ENCODE results near the gene USP48.
"Not testable (repeated sequence)": the region's sequence is repeated elsewhere in the genome, so short reads cannot be mapped to it uniquely, and the experiment has no call there.

USP48 gene

DNA sequence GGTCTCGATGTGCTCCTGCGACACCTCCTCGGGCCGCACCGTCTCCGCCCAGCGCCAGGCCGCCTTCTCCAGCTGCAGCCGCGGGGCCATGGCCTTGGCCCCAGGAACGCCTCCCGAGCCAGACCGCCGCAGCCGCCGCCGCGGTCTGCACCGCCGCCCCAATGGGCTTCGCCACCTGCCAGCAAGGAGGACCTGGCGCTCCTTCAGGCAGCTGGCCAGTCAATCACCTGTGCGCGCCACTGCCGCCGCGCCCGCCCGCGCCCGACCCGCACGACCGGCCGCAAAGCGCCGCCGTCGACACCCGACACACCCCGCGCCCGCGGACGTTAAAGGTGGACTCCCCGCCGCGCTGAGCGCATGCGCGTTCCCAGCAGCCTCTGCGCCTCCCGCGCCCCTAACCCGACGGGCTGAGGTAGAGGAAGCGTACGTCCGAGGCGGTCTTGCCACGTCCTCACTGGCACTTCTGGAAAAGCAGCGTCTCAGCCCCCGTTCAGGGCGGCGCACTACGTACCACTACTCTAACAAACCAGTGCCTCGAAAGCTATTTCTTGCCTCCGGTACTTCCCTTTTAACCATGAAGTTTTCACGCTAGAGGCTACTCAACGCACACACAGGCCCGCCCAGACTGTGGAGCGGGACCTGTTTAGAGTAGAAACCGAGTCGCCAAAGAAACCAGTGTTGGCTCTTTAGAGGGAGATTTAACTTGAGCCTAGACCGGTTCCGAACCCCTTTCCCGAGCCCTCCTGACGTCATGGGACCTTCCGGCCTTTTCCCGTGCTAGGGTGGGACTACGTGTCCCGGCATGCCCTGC, at the start of gene USP48:
Gene USP48 (minus strand): TSS at position 282 of the 811 bp plus-strand sequence. CDS start 192 bp downstream, at position 90.
- Histone ChIP-seq H3K9ac (ENCODE audit: low read length) (peak within 1 kb of the TSS; percentile 99), H3K9me3 (ENCODE audit: control insufficient read depth, low read length) (no peaks in the 10 kb centered on the region), H3K27me3 (replicated peaks; ENCODE audit: control insufficient read depth, insufficient read depth, low read length) (no peaks in the 10 kb centered on the region), H3K36me3 (ENCODE audit: control insufficient read depth, insufficient read depth, low read length, severe bottlenecking) (no peaks in the 10 kb centered on the region), H3K4me1 (ENCODE audit: control insufficient read depth, insufficient read depth, low read length) (peaks cover 6% of the 10 kb centered on the region), H3K4me3 (ENCODE audit: low read length) (peak within 1 kb of the TSS; percentile 97)
- peak; percentile 98 for DNase-seq (ENCODE audit: low read depth)

GRCh38 chr1:21831454-21831970, 48.6 kb upstream of the USP48 start:
- Histone ChIP-seq H3K4me1 (ENCODE audit: control insufficient read depth, insufficient read depth, low read length) (no peaks in the 10 kb centered on the region), H3K9me3 (ENCODE audit: control insufficient read depth, low read length) (no peaks in the 10 kb centered on the region), H3K36me3 (ENCODE audit: control insufficient read depth, insufficient read depth, low read length, severe bottlenecking) (peaks cover 98% of the 10 kb centered on the region), H3K9ac (ENCODE audit: low read length) (no peak overlapping the region), H3K27me3 (replicated peaks; ENCODE audit: control insufficient read depth, insufficient read depth, low read length) (no peaks in the 10 kb centered on the region), H3K4me3 (ENCODE audit: low read length) (no peak overlapping the region)
- DNase-seq (ENCODE audit: low read depth), result no peak

DNA sequence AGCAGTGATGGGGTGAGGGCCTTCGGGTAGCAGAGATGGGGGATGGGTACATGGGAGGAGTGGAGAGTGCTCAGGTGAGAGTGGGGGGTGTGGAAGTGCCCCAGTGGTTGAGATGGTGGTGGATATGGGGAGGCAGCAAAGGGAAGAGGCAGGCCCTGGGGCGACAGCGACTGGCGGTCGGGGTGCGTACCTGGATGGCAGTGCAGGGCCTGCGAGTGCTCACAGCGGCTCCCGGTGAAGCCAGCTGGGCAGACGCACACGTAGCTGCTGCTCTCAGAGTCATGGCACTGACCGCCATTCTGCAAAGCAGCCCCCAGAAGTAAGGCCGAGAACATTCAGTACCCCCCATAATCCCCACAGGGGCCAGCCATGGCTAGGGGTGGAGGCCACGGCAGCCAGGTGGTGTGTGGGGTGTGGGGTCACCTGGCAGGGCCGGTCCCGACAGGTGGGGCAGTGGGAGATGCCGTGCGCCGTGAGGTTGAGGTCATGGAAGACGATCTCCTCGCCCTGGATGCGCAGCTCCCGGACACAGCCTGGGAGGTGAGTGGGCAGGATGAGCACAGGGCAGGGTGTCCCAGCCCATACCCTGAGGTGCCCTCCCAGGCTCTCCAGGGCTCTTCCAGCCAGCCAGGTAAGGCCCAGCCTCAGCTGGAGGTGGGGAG, 48.0 kb upstream of the USP48 start:
- no peak overlapping the region for H3K4me3 ChIP-seq (ENCODE audit: low read length)
- H3K36me3 ChIP-seq (ENCODE audit: control insufficient read depth, insufficient read depth, low read length, severe bottlenecking), result peaks cover 98% of the 10 kb centered on the region
- H3K27me3 ChIP-seq (replicated peaks; ENCODE audit: control insufficient read depth, insufficient read depth, low read length), result no peaks in the 10 kb centered on the region
- H3K4me1 ChIP-seq (ENCODE audit: control insufficient read depth, insufficient read depth, low read length), result no peaks in the 10 kb centered on the region
- no peaks in the 10 kb centered on the region for H3K9me3 ChIP-seq (ENCODE audit: control insufficient read depth, low read length)
- DNase-seq (ENCODE audit: low read depth), result no peak
- no peak overlapping the region for H3K9ac ChIP-seq (ENCODE audit: low read length)

- H3K36me3 ChIP-seq (ENCODE audit: control insufficient read depth, insufficient read depth, low read length, severe bottlenecking), result peaks cover 96% of the 10 kb centered on the region
- no peaks in the 10 kb centered on the region for H3K9me3 ChIP-seq (ENCODE audit: control insufficient read depth, low read length)
- DNase-seq (ENCODE audit: low read depth), result no peak
- H3K4me1 ChIP-seq (ENCODE audit: control insufficient read depth, insufficient read depth, low read length), result no peaks in the 10 kb centered on the region
- no peak overlapping the region for H3K9ac ChIP-seq (ENCODE audit: low read length)
- no peak overlapping the region for H3K4me3 ChIP-seq (ENCODE audit: low read length)
- H3K27me3 ChIP-seq (replicated peaks; ENCODE audit: control insufficient read depth, insufficient read depth, low read length), result no peaks in the 10 kb centered on the region
These were observed 46.3 kb upstream of the USP48 start for GRCh38 chr1:21829294-21829693.

DNA sequence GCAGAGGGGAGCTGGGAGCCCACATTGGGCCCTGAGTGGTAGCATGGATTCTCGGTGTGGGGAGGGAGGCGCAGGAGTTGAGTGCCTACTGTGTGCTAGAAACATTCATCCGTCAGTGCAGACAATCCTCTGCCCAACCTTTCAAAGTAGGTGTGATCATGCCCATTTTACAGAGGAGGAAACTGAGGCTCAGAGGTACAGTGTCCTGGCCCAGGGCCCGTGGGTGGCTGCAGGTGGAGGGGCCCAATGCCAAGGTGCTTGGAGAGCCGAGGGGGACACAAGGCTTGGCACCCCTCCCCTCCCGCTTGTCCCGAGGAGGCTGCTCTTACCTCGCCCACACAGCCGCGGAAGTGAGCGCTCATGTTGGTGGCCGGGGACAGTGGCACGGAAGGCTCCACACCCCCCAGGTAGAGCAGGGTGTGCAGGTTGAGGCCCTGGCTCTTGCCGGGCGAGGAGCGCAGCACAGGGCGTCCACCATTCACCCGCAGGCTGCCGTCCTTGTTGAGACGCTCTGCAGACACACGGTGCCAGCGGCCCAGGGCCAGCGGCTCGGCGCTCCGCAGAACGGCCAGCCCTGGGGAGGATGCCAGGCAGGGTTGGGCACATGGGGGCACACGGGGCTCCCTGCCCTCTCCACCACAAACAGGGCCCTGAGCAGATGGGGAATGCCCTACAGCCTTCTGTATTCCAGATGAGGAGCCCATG, 45.7 kb upstream of the USP48 start:
- no peak for DNase-seq (ENCODE audit: low read depth)
- Histone ChIP-seq H3K27me3 (replicated peaks; ENCODE audit: control insufficient read depth, insufficient read depth, low read length) (no peaks in the 10 kb centered on the region), H3K36me3 (ENCODE audit: control insufficient read depth, insufficient read depth, low read length, severe bottlenecking) (peaks cover 96% of the 10 kb centered on the region), H3K9ac (ENCODE audit: low read length) (no peak overlapping the region), H3K4me1 (ENCODE audit: control insufficient read depth, insufficient read depth, low read length) (no peaks in the 10 kb centered on the region), H3K9me3 (ENCODE audit: control insufficient read depth, low read length) (no peaks in the 10 kb centered on the region), H3K4me3 (ENCODE audit: low read length) (no peak overlapping the region)

DNA sequence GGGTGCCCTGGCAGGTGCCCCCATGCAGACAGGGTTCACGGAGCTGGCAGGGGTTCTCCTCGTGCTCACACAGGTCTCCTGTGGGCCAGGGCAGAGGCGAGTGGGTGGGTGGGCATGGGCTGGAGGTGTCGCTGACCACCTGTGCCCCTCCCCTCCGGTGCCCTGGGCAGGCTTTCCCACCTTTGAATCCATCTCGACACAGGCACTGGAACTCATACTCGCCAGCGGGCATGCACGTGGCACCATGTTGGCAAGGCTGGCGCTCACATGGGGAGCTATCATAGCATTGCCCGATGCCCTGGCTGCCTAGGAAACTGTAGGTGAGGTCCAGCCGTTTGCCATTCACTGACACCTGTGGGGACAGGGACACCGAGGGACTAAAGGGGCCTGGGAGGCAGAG, 45.1 kb upstream of the USP48 start:
- Histone ChIP-seq H3K9ac (ENCODE audit: low read length) (no peak overlapping the region), H3K9me3 (ENCODE audit: control insufficient read depth, low read length) (no peaks in the 10 kb centered on the region), H3K36me3 (ENCODE audit: control insufficient read depth, insufficient read depth, low read length, severe bottlenecking) (peaks cover 96% of the 10 kb centered on the region), H3K4me3 (ENCODE audit: low read length) (no peak overlapping the region), H3K27me3 (replicated peaks; ENCODE audit: control insufficient read depth, insufficient read depth, low read length) (no peaks in the 10 kb centered on the region), H3K4me1 (ENCODE audit: control insufficient read depth, insufficient read depth, low read length) (no peaks in the 10 kb centered on the region)
- DNase-seq (ENCODE audit: low read depth), result no peak

DNA sequence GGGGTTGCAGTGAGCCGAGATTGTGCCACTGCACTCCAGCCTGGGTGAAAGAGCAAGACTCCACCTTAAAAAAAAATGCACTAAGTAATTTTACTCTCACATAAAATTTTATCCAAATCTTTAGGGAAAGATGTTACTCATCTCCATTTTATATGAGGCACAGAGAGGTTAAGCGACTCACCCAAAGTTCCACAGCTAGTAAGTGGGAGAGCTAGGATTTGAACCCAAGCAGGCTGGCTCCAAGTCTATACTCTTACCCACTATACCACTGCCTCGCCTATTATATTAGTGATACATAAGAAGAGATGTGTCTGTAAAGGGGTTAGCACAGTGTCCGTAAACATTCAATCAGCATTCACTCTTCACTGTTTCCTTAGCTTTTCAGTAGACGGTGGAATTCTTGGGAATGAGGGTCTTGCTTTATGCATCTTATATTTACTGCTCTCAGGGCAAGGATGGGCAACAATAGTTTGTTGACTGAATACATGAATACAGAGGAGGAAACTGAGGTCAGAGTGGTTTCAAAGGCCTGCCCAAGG, 44.3 kb upstream of the USP48 start:
- no peaks in the 10 kb centered on the region for H3K27me3 ChIP-seq (replicated peaks; ENCODE audit: control insufficient read depth, insufficient read depth, low read length)
- H3K4me3 ChIP-seq (ENCODE audit: low read length), result no peak overlapping the region
- H3K9ac ChIP-seq (ENCODE audit: low read length), result peak overlapping the region; percentile 15
- no peak for DNase-seq (ENCODE audit: low read depth)
- H3K9me3 ChIP-seq (ENCODE audit: control insufficient read depth, low read length), result no peaks in the 10 kb centered on the region
- H3K4me1 ChIP-seq (ENCODE audit: control insufficient read depth, insufficient read depth, low read length), result no peaks in the 10 kb centered on the region
- H3K36me3 ChIP-seq (ENCODE audit: control insufficient read depth, insufficient read depth, low read length, severe bottlenecking), result peaks cover 95% of the 10 kb centered on the region

DNA sequence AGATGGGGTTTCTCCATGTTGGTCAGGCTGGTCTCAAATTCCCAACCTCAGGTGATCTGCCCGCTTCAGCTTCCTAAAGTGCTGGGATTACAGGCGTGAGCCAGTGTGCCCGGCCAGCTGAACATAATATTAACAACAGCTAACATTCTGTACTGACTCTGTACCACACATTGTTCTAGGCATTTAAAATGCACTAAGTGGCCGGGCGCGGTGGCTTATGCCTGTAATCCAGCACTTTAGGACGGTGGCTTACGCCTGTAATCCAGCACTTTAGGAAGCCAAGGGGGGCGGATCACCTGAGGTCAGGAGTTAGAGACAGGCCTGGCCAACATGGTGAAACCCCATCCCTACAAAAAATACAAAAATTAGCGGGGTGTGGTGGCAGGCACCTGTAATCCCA, 43.7 kb upstream of the USP48 start:
- H3K9ac ChIP-seq (ENCODE audit: low read length); H3K27me3 ChIP-seq (replicated peaks; ENCODE audit: control insufficient read depth, insufficient read depth, low read length); H3K4me1 ChIP-seq (ENCODE audit: control insufficient read depth, insufficient read depth, low read length); H3K4me3 ChIP-seq (ENCODE audit: low read length); DNase-seq (ENCODE audit: low read depth); H3K9me3 ChIP-seq (ENCODE audit: control insufficient read depth, low read length): not testable (repeated sequence)
- H3K36me3 ChIP-seq (ENCODE audit: control insufficient read depth, insufficient read depth, low read length, severe bottlenecking), result peaks cover 95% of the 10 kb centered on the region

GRCh38 chr1:21825393-21825792, 42.4 kb upstream of the USP48 start:
- Histone ChIP-seq H3K9ac (ENCODE audit: low read length) (no peak overlapping the region), H3K4me3 (ENCODE audit: low read length) (no peak overlapping the region), H3K27me3 (replicated peaks; ENCODE audit: control insufficient read depth, insufficient read depth, low read length) (no peaks in the 10 kb centered on the region), H3K4me1 (ENCODE audit: control insufficient read depth, insufficient read depth, low read length) (no peaks in the 10 kb centered on the region), H3K36me3 (ENCODE audit: control insufficient read depth, insufficient read depth, low read length, severe bottlenecking) (peaks cover 98% of the 10 kb centered on the region), H3K9me3 (ENCODE audit: control insufficient read depth, low read length) (no peaks in the 10 kb centered on the region)
- no peak for DNase-seq (ENCODE audit: low read depth)

GRCh38 chr1:21824926-21825325, 42.0 kb upstream of the USP48 start:
- Histone ChIP-seq H3K4me3 (ENCODE audit: low read length) (no peak overlapping the region), H3K9ac (ENCODE audit: low read length) (no peak overlapping the region), H3K27me3 (replicated peaks; ENCODE audit: control insufficient read depth, insufficient read depth, low read length) (no peaks in the 10 kb centered on the region), H3K9me3 (ENCODE audit: control insufficient read depth, low read length) (no peaks in the 10 kb centered on the region), H3K4me1 (ENCODE audit: control insufficient read depth, insufficient read depth, low read length) (no peaks in the 10 kb centered on the region), H3K36me3 (ENCODE audit: control insufficient read depth, insufficient read depth, low read length, severe bottlenecking) (peaks cover 95% of the 10 kb centered on the region)
- DNase-seq (ENCODE audit: low read depth), result no peak

Measured in adipocyte (in vitro differentiated cells).